ENCODE data around the gene VASH2.

DNA sequence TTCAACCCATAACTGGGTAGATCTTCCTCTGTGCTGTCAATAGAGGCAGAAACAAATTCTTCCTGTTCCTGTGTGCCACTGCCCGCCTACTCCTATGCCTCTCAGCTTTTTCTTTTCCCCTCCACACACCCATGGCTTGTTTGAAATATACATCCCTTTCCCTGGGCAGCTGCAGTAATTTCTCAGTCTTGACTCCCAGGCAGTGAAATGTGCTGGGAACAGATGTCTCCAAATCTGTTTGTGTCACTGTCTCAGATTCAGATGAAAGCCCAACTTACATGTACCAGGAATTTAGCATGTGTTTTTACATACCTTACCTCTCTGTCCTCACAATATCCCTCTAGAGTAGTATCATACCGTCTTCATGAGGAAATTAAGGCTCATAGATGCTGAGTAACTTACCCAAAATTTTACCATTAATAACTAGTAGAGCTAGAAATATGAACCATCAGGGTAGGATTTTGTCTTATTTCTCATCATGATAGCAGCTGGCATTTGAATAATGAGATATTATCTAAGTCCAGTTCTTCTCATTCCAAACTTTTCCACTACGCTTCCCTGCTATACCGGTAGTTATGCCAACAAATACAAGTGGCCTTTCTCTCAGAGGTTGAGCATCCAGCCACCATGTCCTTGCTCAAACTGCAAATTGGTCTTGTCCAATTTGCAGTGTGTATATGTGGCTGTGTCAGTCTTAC lies 4.7 kb upstream of the VASH2 start:
- TF ChIP-seq, protein P1, sequence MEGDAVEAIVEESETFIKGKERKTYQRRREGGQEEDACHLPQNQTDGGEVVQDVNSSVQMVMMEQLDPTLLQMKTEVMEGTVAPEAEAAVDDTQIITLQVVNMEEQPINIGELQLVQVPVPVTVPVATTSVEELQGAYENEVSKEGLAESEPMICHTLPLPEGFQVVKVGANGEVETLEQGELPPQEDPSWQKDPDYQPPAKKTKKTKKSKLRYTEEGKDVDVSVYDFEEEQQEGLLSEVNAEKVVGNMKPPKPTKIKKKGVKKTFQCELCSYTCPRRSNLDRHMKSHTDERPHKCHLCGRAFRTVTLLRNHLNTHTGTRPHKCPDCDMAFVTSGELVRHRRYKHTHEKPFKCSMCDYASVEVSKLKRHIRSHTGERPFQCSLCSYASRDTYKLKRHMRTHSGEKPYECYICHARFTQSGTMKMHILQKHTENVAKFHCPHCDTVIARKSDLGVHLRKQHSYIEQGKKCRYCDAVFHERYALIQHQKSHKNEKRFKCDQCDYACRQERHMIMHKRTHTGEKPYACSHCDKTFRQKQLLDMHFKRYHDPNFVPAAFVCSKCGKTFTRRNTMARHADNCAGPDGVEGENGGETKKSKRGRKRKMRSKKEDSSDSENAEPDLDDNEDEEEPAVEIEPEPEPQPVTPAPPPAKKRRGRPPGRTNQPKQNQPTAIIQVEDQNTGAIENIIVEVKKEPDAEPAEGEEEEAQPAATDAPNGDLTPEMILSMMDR (IDR thresholded peaks at IDR 0.05; ENCODE audit: low read length) = no peak
- no peak for TF ChIP-seq EZH2 (IDR thresholded peaks at IDR 0.05; ENCODE audit: borderline replicate concordance, low read length)

Measured in OCI-LY1 (cell line).